HepG2 (cell line): ENCODE measurements around the gene SETD2. TPM values are rescaled to one million over a fixed set of nuclear protein-coding genes. Genes with fewer than 3 reads are reported as not detected.
A peak's percentile ranks its signal among the peaks of the same experiment; 100 is the strongest.

Experiments
- ARNTL ChIP-seq: sonication (generic); formaldehyde crosslinking; IDR thresholded peaks from 2 replicates; pipeline ENCODE4 v1.4.0; 2020; ENCODE audit warnings: mild to moderate bottlenecking, missing genetic modification reagents
- ATF3 ChIP-seq: sonication (generic); formaldehyde crosslinking; IDR thresholded peaks from 2 replicates; pipeline ENCODE4 v1.4.0; 2020; ENCODE audit warnings: missing genetic modification reagents
- CERS6 ChIP-seq: sonication (generic); formaldehyde crosslinking; IDR thresholded peaks from 2 replicates; pipeline ENCODE4 v1.5.0; 2020; ENCODE audit warnings: missing genetic modification reagents
- CREB1 ChIP-seq, 2 experiments: fragments of 450-650 bp in 1 of 2; IDR thresholded peaks; 2 replicates each; pipeline ENCODE4 v1.6.1; 2016 to 2017; ENCODE audit warnings: control low read depth in 1 of 2, mild to moderate bottlenecking in 1 of 2, missing compliant biosample characterization in 1 of 2, missing genetic modification characterization in 1 of 2
- ERF ChIP-seq: IDR thresholded peaks from 2 replicates; pipeline ENCODE4 v1.6.1; 2018; ENCODE audit warnings: missing biosample characterization, missing genetic modification reagents
- FOXO1 ChIP-seq: sonication (generic); formaldehyde crosslinking; IDR thresholded peaks from 2 replicates; pipeline ENCODE4 v1.4.0; 2020; ENCODE audit warnings: missing genetic modification reagents
- KAT7 ChIP-seq: IDR thresholded peaks from 2 replicates; pipeline ENCODE4 v1.6.1; 2018; ENCODE audit warnings: borderline replicate concordance, missing compliant biosample characterization
- MIER2 ChIP-seq: IDR thresholded peaks from 2 replicates; pipeline ENCODE4 v1.6.1; 2016; ENCODE audit warnings: missing biosample characterization, missing genetic modification reagents
- NFKB2 ChIP-seq: sonication (generic); formaldehyde crosslinking; IDR thresholded peaks from 2 replicates; pipeline ENCODE4 v1.4.0; 2020; ENCODE audit warnings: missing genetic modification reagents, borderline replicate concordance
- NPAS2 ChIP-seq: sonication (generic); formaldehyde crosslinking; IDR thresholded peaks from 2 replicates; pipeline ENCODE4 v1.8.0; 2022; ENCODE audit warnings: mild to moderate bottlenecking, missing genetic modification reagents, borderline replicate concordance
- RBFOX2 ChIP-seq: fragments of 200-400 bp; formaldehyde crosslinking; IDR thresholded peaks from 2 replicates; pipeline ENCODE4 v1.6.1; 2017; ENCODE audit warnings: low read depth, mild to moderate bottlenecking, low read length
- RXRA ChIP-seq: sonication (generic); formaldehyde crosslinking; IDR thresholded peaks from 2 replicates; pipeline ENCODE4 v1.5.1; 2020; ENCODE audit warnings: missing genetic modification reagents
- SKI ChIP-seq: fragments of 450-650 bp; IDR thresholded peaks from one replicate; pipeline ENCODE4 v1.6.1; 2018; ENCODE audit warnings: mild to moderate bottlenecking; ENCODE audit not compliant: partially characterized antibody
- SNAPC4 ChIP-seq: sonication (generic); formaldehyde crosslinking; IDR thresholded peaks from 2 replicates; pipeline ENCODE4 v1.4.0; 2020; ENCODE audit warnings: mild to moderate bottlenecking, missing genetic modification reagents
- STAT5B ChIP-seq: sonication (generic); formaldehyde crosslinking; IDR thresholded peaks from 2 replicates; pipeline ENCODE4 v1.4.0; 2020; ENCODE audit warnings: missing genetic modification reagents
- TCF7 ChIP-seq: sonication (generic); IDR thresholded peaks from 2 replicates; pipeline ENCODE4 v1.6.1; 2016; ENCODE audit warnings: antibody characterized with exemption, low read depth
- TCF7L2 ChIP-seq: IDR thresholded peaks from 2 replicates; pipeline ENCODE4 v1.6.1; 2011; ENCODE audit warnings: mild to moderate bottlenecking, low read depth, low read length, moderate library complexity
- ZBTB43 ChIP-seq: sonication (generic); formaldehyde crosslinking; conservative IDR thresholded peaks from 2 replicates; pipeline ENCODE4 v1.4.0; 2020; ENCODE audit warnings: missing genetic modification reagents
- ZNF101 ChIP-seq: sonication (generic); formaldehyde crosslinking; IDR thresholded peaks from 2 replicates; pipeline ENCODE4 v1.4.0; 2020; ENCODE audit warnings: mild to moderate bottlenecking, low read depth, missing genetic modification reagents, borderline replicate concordance
- ZNF256 ChIP-seq: sonication (generic); formaldehyde crosslinking; conservative IDR thresholded peaks from 2 replicates; pipeline ENCODE4 v1.4.0; 2020; ENCODE audit warnings: missing genetic modification reagents
- ZNF33A ChIP-seq: sonication (generic); formaldehyde crosslinking; IDR thresholded peaks from 2 replicates; pipeline ENCODE4 v1.5.1; 2020; ENCODE audit warnings: missing genetic modification reagents, mild to moderate bottlenecking, moderate library complexity, borderline replicate concordance
- ZNF737 ChIP-seq: sonication (generic); formaldehyde crosslinking; IDR thresholded peaks from 2 replicates; pipeline ENCODE4 v1.5.0; 2020; ENCODE audit warnings: missing genetic modification reagents, mild to moderate bottlenecking, borderline replicate concordance
- ZNF883 ChIP-seq: sonication (generic); formaldehyde crosslinking; IDR thresholded peaks from 2 replicates; pipeline ENCODE4 v1.5.1; 2020; ENCODE audit warnings: mild to moderate bottlenecking, missing genetic modification reagents; ENCODE audit errors: not compliant biosample characterization
- polyA plus RNA-seq, 8 experiments: library from polyadenylated mRNA; depleted of rRNA in 3 of 8; stranded (reverse) in 7 of 8; unstranded in 1 of 8; fragments of >200 nt; fragmentation: Illumina TruSeq in 4 of 8; extraction: Trizol in 4 of 8; gene quantifications; 2 replicates each; pipeline versions ENCODE4 v1.2.1 to v1.2.3, GENCODE V29; 2011 to 2016; ENCODE audit warnings: low read depth in 4 of 8, missing spikeins in 1 of 8, mixed read lengths in 1 of 8; ENCODE audit not compliant: insufficient read depth in 1 of 8
- total RNA-seq, 5 experiments: library from RNA; depleted of rRNA; stranded (reverse); fragments of >200 nt; fragmentation: Illumina TruSeq; extraction: Trizol; gene quantifications; 2 replicates each; pipeline ENCODE4 v1.2.3, GENCODE V29; 2016; ENCODE audit warnings: low read depth in 1 of 5

The SETD2 gene
- total and polyA plus RNA-seq, 2 of the 13 experiments (the other 11 are each of a cell fraction or from before 2014, with no cell fraction given) = 14.2 to 24.2 TPM

- no peak for TF ChIP-seq ZNF256 (CRISPR knock-in tag)
- no peak for TF ChIP-seq ZNF101 (CRISPR knock-in tag)
- no peak for TF ChIP-seq ZNF883
- no peak for TF ChIP-seq TCF7L2
- no peak for TF ChIP-seq CREB1 (IDR thresholded peaks at IDR 0.05)
- TF ChIP-seq CREB1 (CRISPR knock-in tag; IDR thresholded peaks at IDR 0.05) = no peak
- no peak for TF ChIP-seq ARNTL (CRISPR knock-in tag)
- no peak for TF ChIP-seq STAT5B (CRISPR knock-in tag)
- no peak for TF ChIP-seq TCF7
- TF ChIP-seq ERF (CRISPR knock-in tag) = no peak; the same call in 1 of the 2 replicates
- no peak for TF ChIP-seq ZNF33A (CRISPR knock-in tag)
- TF ChIP-seq KAT7 (CRISPR knock-in tag) = peak; percentile 70; the same call in 1 of the 2 replicates
- no peak for TF ChIP-seq RXRA (CRISPR knock-in tag)
- TF ChIP-seq SNAPC4 = no peak
- no peak for TF ChIP-seq FOXO1 (CRISPR knock-in tag)
- TF ChIP-seq CERS6 (CRISPR knock-in tag) = 0 out of 2 replicates have a peak, but pooled peaks have one; percentile 19
- peak; percentile 56; the same call in 1 of the 2 replicates for TF ChIP-seq NFKB2
- no peak; the same call in 1 of the 2 replicates for TF ChIP-seq ZBTB43 (CRISPR knock-in tag)
- no peak for TF ChIP-seq SKI
- TF ChIP-seq ATF3 (CRISPR knock-in tag) = 0 out of 2 replicates have a peak, but pooled peaks have one; percentile 36
- peak; percentile 76; the same call in 1 of the 2 replicates for TF ChIP-seq NPAS2
- no peak for TF ChIP-seq ZNF737 (CRISPR knock-in tag)
- no peak for TF ChIP-seq MIER2
- peak; percentile 72 for TF ChIP-seq RBFOX2
These were observed 525 bp downstream of the SETD2 start (continued) for GRCh38 chr3:47163169-47164006.
